ENCODE results near the gene GAST.
"Not testable (repeated sequence)": the region's sequence is repeated elsewhere in the genome, so short reads cannot be mapped to it uniquely, and the experiment has no call there.

The GAST gene

DNA sequence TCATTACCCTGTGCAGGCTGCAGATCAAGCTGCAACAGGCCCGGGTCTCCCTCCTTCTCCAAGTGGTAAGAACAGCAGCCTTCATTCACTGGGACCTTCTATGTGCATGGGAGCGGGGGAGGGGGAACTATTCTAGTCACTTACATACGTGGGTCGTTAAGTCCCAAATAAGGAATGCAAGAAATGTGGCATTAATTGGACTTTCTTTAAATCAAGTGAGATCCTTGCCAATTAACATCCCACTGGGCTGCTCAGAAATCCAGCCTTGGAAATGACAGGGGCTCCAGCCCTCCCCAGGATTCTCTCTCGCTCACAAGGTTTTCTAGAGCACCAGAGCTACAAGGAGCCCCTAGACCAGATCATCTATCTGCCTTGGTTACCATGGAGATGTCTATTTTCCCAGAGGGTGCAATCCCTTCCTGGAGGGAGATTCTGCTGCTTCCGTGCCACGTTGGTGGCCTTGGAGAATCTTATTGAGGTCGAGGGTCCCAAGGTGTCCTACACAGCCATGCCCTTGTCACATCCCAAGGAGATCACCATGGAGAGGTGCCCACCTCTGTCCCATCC is 28.6 kb upstream of the GAST start:
- DNase-seq (ENCODE audit: low read depth) = no peak

GRCh38 chr17:41684035-41684434 is 28.1 kb upstream of the GAST start:
- DNase-seq (ENCODE audit: low read depth) = no peak

GRCh38 chr17:41685753-41686152 is 26.4 kb upstream of the GAST start:
- not testable (repeated sequence) for DNase-seq (ENCODE audit: low read depth)

GRCh38 chr17:41686281-41686680 is 25.9 kb upstream of the GAST start:
- no peak for DNase-seq (ENCODE audit: low read depth)

DNA sequence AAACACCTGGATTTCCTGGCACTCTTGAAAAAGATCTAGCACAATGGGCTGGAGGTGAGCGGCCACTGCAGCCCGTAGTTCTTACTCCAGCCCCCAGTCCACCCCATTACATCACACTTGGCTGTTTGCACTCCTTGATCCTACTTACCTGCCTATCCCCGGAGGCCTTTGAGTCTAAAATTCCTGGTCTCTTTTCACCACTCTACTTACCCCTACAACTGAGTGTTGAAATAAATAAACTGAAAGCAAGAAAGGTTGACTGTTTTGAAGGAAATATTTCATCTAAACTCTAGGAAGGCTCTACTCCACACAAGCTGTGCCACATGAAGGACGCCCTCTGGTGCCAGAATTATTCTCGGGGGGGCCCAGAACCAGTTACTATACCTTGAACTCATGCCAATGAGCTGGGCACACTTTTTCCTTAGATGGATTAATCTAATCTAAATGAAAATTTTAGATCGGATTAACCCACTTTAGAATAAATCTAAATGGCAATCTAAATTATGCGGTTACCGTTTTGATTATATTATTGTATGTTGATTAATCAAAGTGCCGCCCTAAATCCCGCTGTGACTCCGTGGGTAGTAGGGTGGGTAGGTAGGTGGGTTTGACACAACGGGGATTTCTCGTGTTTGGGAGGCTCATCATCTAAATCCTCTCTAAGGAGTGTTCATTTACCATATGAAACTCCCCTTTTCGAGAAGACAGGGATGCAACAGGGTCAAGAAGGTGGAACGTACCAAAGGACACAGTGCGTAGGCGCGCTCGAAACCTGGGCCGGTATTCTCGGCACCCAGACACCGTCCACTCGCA is 24.1 kb upstream of the GAST start:
- DNase-seq (ENCODE audit: low read depth) = no peak

DNA sequence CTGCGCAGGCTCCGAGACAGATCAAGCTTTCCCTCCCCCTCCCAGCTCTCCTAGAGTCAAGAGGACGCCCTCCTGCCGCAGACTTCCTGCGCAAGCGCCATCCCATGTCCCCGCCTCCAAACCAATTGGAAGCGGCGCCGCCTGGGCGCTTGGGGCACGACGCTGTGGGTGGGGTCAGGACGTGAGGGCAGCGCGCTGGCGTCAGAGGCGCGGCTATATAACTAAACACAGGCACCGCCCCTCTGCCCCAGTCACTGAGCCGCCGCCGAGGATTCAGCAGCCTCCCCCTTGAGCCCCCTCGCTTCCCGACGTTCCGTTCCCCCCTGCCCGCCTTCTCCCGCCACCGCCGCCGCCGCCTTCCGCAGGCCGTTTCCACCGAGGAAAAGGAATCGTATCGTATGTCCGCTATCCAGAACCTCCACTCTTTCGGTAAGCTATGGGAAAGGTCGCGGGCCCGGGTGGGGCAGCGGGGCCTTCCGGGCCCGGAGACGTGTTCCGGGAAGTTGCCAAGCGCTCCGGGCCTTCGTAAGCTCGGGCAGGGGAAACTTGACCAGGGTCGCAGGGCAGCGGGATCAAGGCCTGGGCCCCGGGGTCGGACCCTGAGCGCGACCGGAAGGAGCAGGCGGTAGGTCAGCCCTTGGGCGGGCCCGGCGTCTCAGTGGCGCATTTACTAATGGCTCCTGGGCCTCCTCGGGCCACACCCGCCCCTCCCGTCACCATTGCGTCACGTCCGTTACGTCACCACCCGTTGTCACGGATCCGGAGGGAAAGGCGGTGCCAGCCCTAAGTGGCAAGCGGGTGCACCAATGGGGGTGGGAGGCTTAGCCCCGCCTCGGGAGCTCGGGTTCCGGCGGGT is 23.3 kb upstream of the GAST start, which contains the start of gene EIF1:
Gene EIF1, plus strand, starts transcription at position 245 of the 856 bp plus-strand sequence. Its CDS starts 154 bp downstream, at position 399.
- DNase-seq (ENCODE audit: low read depth) = peak; percentile 99

- no peak for DNase-seq (ENCODE audit: low read depth)
These were observed 22.4 kb upstream of the GAST start for GRCh38 chr17:41689497-41690299.

DNA sequence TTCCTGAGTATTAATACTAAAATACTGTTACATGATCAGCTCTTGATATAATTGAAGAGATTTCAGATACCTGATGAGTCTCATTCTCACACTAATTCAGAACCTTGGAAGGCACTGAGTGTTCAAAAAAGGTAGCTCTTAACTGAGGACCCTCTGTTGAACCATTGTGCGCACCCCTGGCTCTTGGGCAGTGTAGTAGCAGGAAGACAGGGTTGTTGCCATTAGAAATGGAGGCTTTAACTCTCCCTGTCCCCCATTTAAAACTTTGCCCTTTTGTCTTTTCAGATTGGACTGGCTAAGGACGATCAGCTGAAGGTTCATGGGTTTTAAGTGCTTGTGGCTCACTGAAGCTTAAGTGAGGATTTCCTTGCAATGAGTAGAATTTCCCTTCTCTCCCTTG is 21.6 kb upstream of the GAST start:
- DNase-seq (ENCODE audit: low read depth) = no peak

DNA sequence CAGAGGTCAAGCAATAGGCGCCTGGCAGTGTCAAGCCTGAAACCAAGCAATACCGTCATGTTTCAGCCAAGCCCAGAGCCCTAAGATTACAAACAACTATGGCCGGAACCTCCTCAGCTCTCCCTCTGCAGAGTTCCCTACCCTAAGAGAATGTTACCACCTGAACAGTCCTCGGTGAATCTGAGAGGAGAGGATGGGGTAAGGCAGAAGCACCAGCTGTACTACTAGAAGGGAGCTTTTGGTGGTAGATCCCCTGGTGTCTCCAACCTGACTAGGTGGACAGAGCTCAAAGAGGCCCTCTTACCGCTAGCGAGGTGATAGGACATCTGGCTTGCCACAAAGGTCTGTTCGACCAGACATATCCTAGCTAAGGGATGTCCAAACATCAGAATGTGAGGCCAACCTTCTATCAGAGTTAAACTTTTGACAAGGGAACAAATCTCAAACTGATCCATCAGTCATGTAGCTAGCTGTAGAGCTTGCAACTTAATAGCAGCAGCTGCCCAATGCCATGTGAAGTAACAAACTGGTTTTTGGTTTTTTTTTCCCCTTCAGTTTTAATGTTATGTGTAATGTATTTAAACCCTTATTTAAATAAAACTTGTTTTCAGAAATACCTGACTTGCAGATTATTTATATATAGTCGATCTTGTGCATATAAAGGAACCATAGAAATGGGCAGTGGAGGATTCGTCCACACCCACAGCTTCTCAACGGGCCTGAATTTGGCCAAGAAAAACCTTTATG is 20.9 kb upstream of the GAST start:
- no peak for DNase-seq (ENCODE audit: low read depth)

- DNase-seq (ENCODE audit: low read depth) = no peak
These were observed 19.2 kb upstream of the GAST start for GRCh38 chr17:41692722-41693521.

- DNase-seq (ENCODE audit: low read depth) = no peak
These were observed 16.9 kb upstream of the GAST start for GRCh38 chr17:41695134-41695661.

GRCh38 chr17:41695954-41696757 is 16.0 kb upstream of the GAST start:
- DNase-seq (ENCODE audit: low read depth) = peak; percentile 80

DNA sequence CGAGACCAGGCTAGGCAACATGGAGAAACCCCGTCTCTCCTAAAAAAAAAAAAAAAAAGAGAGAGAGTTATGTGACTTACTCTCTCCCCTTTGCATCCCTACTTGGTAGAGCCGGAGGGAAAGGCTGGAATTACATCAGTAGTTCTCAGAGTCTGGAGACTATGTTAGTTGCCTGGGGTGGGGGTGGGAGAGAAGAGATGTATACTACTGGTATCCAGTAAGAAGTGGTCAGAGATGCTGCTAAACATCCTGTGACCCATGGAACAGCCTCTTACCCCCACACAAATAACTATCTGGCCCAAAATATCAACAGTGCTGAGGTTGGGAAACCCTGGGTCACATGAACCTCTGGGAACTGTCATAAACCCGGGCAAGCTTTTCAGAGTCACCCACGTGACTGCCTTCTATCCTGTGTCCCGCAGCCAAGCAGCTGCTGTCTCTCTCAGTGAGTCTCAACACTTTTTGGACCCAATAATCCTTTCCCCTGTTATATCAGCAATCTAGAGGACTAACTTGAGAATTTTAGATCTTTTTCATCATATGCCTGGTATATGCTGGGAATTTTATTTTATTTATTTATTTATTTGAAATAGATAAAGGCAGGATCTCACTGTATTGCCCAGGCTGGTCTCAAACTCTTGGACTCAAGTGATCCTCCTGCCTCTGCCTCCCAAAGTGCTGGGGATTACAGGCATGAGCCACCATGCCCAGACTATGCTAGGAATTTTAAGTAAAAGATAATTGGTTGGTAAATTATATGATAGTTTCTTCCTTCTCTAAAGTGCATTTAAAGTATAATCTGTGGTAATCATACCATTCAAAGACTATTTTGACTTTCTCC is 14.8 kb upstream of the GAST start:
- peak; percentile 63 for DNase-seq (ENCODE audit: low read depth)

- not testable (repeated sequence) for DNase-seq (ENCODE audit: low read depth)
These were observed 11.3 kb upstream of the GAST start for GRCh38 chr17:41700843-41701242.

DNA sequence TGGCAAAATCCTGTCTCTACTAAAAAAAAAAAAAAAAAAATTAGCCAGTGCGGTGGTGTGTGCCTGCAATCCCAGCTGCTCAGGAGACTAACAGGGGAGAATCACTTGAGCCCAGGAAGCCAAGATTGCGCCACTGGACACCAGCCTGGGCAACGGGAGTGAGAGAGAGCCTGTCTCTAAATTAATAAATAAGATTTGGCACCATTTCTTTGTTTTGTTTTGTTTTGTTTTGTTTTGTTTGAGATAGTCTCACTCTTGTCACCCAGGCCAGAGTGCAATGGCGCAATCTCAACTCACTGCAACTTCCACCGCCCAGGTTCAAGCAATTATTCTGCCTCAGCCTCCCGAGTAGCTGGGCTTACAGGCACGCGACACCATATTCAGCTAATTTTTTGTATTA is 9.4 kb upstream of the GAST start:
- DNase-seq (ENCODE audit: low read depth) = no peak

DNA sequence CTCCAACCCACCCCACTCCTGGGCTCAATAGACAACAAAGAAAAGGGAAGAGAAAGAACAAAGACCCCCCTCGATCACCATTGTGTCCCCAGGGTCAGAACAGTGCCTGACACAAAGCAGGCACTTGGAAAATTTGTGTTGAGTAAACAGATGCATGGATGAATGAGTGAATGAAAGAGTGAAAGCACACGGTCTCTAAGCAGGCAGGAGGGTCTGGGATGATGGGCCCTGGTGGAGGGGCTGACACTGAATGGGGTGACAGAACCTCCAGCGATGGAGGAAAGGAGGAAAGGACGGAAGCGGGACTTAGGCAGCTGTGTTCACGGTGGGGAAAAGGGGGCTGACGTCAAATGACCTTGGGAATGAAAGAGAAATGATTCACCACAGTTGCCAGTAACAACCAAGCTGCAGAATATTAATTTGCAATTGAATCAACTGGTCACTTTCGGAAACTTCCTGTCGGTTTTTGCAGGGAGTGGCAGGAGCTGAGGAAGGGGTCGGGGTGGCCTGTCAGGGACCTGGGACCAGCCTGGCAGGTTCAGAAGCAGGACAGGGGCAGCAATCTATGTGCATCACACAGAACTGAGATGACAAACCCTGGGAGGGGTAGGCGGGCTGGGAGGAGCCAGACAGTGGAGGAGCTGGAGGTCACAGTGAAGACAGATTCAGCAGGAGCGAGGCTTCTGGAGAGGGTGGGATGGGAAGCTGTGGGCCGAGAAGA is 6.7 kb upstream of the GAST start:
- DNase-seq (ENCODE audit: low read depth) = peak; percentile 33

DNA sequence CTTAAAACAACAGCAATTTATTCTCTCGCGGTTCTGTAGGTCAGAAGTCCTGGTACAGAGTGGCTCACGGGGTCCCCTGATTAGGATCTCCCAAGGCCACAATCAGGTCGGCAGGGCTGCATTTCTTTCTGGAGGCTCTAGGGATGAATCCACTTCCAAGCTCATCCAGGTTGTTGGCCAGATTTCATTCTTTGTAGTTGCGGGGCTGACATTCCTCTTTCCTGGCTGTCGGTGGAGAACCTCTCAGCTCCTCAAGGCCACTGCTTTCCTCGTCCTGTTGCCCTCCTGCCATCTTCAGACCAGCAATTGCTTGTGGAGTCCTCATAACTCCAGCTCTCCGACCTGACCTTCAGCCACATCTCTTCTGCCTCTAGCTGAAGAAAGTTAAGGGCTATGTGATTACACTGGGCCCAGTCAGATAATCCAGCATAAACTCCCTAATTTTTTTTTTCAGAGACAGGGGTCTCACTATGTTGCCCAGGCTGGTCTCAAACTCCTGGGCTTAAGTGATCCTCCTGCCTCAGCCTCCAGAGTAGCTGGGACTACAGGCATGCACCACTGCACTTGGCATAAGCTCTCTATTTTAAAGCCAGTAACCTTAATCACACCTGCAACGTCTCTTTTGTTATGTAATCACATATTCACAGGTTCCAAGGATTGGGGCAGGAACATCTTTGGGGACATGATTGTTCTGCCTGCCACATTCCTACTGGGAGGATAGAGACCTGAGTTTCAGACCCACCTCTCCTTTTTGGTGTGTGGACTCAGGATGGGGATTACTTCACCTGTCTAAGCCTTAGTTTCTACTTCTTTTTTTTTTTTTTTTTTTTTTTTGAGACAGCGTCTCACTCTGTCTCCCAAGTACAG is 4.1 kb upstream of the GAST start:
- DNase-seq (ENCODE audit: low read depth) = no peak
